H9 (cell line): Measurements from ENCODE around the gene ZNF341. TPM values are rescaled to one million over a fixed set of nuclear protein-coding genes. Genes with fewer than 3 reads are reported as not detected.

Source experiments
- DNase-seq: peaks from one replicate; pipeline ENCODE4 v3.0.0-alpha.2; 2017
- H2AFZ ChIP-seq: one replicate; pipeline ENCODE4 v1.6.1; 2013; ENCODE audit warnings: mild to moderate bottlenecking, low read length, control low read depth, moderate library complexity
- H2AK5ac ChIP-seq: 2 replicates; pipeline ENCODE4 v1.6.1; 2013; ENCODE audit warnings: low read length, control low read depth, mixed read lengths; ENCODE audit not compliant: insufficient read length
- H2BK120ac ChIP-seq: one replicate; pipeline ENCODE4 v1.6.1; 2013; ENCODE audit warnings: low read depth, mild to moderate bottlenecking, low read length, control low read depth, inconsistent platforms; ENCODE audit not compliant: poor library complexity, severe bottlenecking
- H2BK12ac ChIP-seq: 2 replicates; pipeline ENCODE4 v1.6.1; 2013; ENCODE audit warnings: low read length, control low read depth, mixed read lengths, low read depth; ENCODE audit not compliant: insufficient read length
- H2BK15ac ChIP-seq: 2 replicates; pipeline ENCODE4 v1.6.1; 2013; ENCODE audit warnings: low read depth, low read length, control low read depth
- H2BK20ac ChIP-seq: one replicate; pipeline ENCODE4 v1.6.1; 2013; ENCODE audit warnings: low read depth, mild to moderate bottlenecking, low read length, control low read depth, inconsistent platforms; ENCODE audit not compliant: poor library complexity, severe bottlenecking
- H2BK5ac ChIP-seq: 2 replicates; pipeline ENCODE4 v1.6.1; 2013; ENCODE audit warnings: low read length, control low read depth, mixed read lengths; ENCODE audit not compliant: insufficient read length
- H3K14ac ChIP-seq: 2 replicates; pipeline ENCODE4 v1.6.1; 2013; ENCODE audit warnings: low read length, control low read depth; ENCODE audit not compliant: insufficient read depth
- H3K18ac ChIP-seq: 2 replicates; pipeline ENCODE4 v1.6.1; 2013; ENCODE audit warnings: low read depth, mild to moderate bottlenecking, mixed read lengths, low read length, control low read depth; ENCODE audit not compliant: insufficient read length
- H3K23ac ChIP-seq: 2 replicates; pipeline ENCODE4 v1.6.1; 2013; ENCODE audit warnings: low read length, control low read depth, mixed read lengths, low read depth; ENCODE audit not compliant: insufficient read length
- H3K23me2 ChIP-seq: 2 replicates; pipeline ENCODE4 v1.6.1; 2013; ENCODE audit warnings: low read depth, mild to moderate bottlenecking, mixed read lengths, low read length, control low read depth; ENCODE audit not compliant: insufficient read length, poor library complexity, severe bottlenecking
- H3K27ac ChIP-seq: 2 replicates; pipeline ENCODE4 v1.5.1; 2013; ENCODE audit warnings: low read length, control low read depth, mixed read lengths, low read depth; ENCODE audit not compliant: insufficient read length
- H3K27me3 ChIP-seq: 2 replicates; pipeline ENCODE4 v1.6.1; 2013; ENCODE audit warnings: low read length, control low read depth, inconsistent platforms; ENCODE audit not compliant: insufficient read depth
- H3K4ac ChIP-seq: 2 replicates; pipeline ENCODE4 v1.6.1; 2013; ENCODE audit warnings: low read depth, mild to moderate bottlenecking, control low read depth, inconsistent platforms, low read length, moderate library complexity
- H3K4me1 ChIP-seq: 2 replicates; pipeline ENCODE4 v1.6.1; 2013; ENCODE audit warnings: low read length, control low read depth, inconsistent platforms; ENCODE audit not compliant: insufficient read depth
- H3K4me2 ChIP-seq: 2 replicates; pipeline ENCODE4 v1.6.1; 2013; ENCODE audit warnings: low read length, control low read depth, mixed read lengths; ENCODE audit not compliant: insufficient read length, insufficient read depth
- H3K56ac ChIP-seq: 2 replicates; pipeline ENCODE4 v1.6.1; 2013; ENCODE audit warnings: low read depth, mild to moderate bottlenecking, mixed read lengths, low read length, control low read depth; ENCODE audit not compliant: insufficient read length
- H3K79me1 ChIP-seq: 2 replicates; pipeline ENCODE4 v1.6.1; 2013; ENCODE audit warnings: low read depth, mild to moderate bottlenecking, moderate library complexity, low read length, control low read depth, inconsistent platforms; ENCODE audit not compliant: insufficient read depth, poor library complexity, severe bottlenecking
- H3K79me2 ChIP-seq: 2 replicates; pipeline ENCODE4 v1.6.1; 2013; ENCODE audit warnings: low read length, control low read depth, inconsistent platforms; ENCODE audit not compliant: insufficient read depth
- H3K9ac ChIP-seq: 2 replicates; pipeline ENCODE4 v1.6.1; 2013; ENCODE audit warnings: low read length, control low read depth, mixed read lengths; ENCODE audit not compliant: insufficient read length; ENCODE audit errors: extremely low read depth
- H3K9me3 ChIP-seq: one replicate; pipeline ENCODE4 v1.6.1; 2013; ENCODE audit warnings: low read depth, low read length, inconsistent platforms; ENCODE audit not compliant: control insufficient read depth
- H3T11ph ChIP-seq: one replicate; pipeline ENCODE4 v1.6.1; 2013; ENCODE audit warnings: mild to moderate bottlenecking, low read length, control low read depth, inconsistent platforms
- H4K20me1 ChIP-seq: one replicate; pipeline ENCODE4 v1.6.1; 2013; ENCODE audit not compliant: control insufficient read depth, insufficient read length, insufficient read depth
- H4K5ac ChIP-seq: 2 replicates; pipeline ENCODE4 v1.6.1; 2013; ENCODE audit warnings: low read depth, mild to moderate bottlenecking, mixed read lengths, low read length, control low read depth; ENCODE audit not compliant: insufficient read length
- H4K8ac ChIP-seq: replicated peaks from 2 replicates; pipeline ENCODE4 v1.6.1; 2013; ENCODE audit warnings: low read length, control low read depth, mixed read lengths, low read depth; ENCODE audit not compliant: insufficient read length
- H4K91ac ChIP-seq: 2 replicates; pipeline ENCODE4 v1.6.1; 2013; ENCODE audit warnings: low read depth, mild to moderate bottlenecking, moderate library complexity, mixed read lengths, low read length, control low read depth; ENCODE audit not compliant: insufficient read length
- H3K27ac Mint-ChIP-seq, 3 experiments: 2 replicates in 2 of 3; 3 replicates in 1 of 3; pipeline ENCODE4 v1.8.0; 2020 to 2021; ENCODE audit warnings: mixed read lengths in 3 of 3, mild to moderate bottlenecking in 1 of 3, moderate library complexity in 1 of 3
- H3K27me3 Mint-ChIP-seq: 2 replicates; pipeline ENCODE4 v1.8.0; 2021; ENCODE audit warnings: low read depth, mild to moderate bottlenecking, moderate library complexity, mixed read lengths
- H3K36me3 Mint-ChIP-seq, 3 experiments: 2 replicates in 2 of 3; 3 replicates in 1 of 3; pipeline ENCODE4 v1.8.0; 2020 to 2021; ENCODE audit warnings: low read depth in 3 of 3, mixed read lengths in 3 of 3; ENCODE audit not compliant: insufficient read depth in 1 of 3
- H3K4me1 Mint-ChIP-seq, 2 experiments: 2 replicates each; pipeline ENCODE4 v1.8.0; 2020; ENCODE audit warnings: mixed read lengths in 2 of 2
- H3K4me3 Mint-ChIP-seq, 2 experiments: 2 replicates in 1 of 2; 3 replicates in 1 of 2; pipeline ENCODE4 v1.8.0; 2020 to 2021; ENCODE audit warnings: mild to moderate bottlenecking in 2 of 2, mixed read lengths in 2 of 2, moderate library complexity in 1 of 2
- H3K9me3 Mint-ChIP-seq, 2 experiments: 2 replicates in 1 of 2; 3 replicates in 1 of 2; pipeline ENCODE4 v1.8.0; 2020; ENCODE audit warnings: mild to moderate bottlenecking in 2 of 2, mixed read lengths in 2 of 2, moderate library complexity in 1 of 2
- CTCF ChIP-seq: fragments of 200-600 bp; sonication (generic); conservative IDR thresholded peaks from 3 replicates; pipeline ENCODE4 v1.8.0; 2021; ENCODE audit warnings: antibody characterized with exemption, mild to moderate bottlenecking
- WGBS: extraction: QIAGEN DNeasy Blood & Tissue Kit; methylation state at CpG from one replicate; pipeline ENCODE4 v1.1.7; 2013; ENCODE audit warnings: missing lambda C conversion rate, low lambda C conversion rate, mixed read lengths; ENCODE audit not compliant: insufficient read length; ENCODE audit errors: extremely low coverage; 5-methylcytosine and 5-hydroxymethylcytosine counted together
- total RNA-seq: library from RNA; stranded (reverse); gene quantifications from 2 replicates; pipeline ENCODE4 v1.2.1, GENCODE V29; 2021

Gene ZNF341
- total RNA-seq, 1 experiment from 2014 or later, result 5.2 TPM

DNA sequence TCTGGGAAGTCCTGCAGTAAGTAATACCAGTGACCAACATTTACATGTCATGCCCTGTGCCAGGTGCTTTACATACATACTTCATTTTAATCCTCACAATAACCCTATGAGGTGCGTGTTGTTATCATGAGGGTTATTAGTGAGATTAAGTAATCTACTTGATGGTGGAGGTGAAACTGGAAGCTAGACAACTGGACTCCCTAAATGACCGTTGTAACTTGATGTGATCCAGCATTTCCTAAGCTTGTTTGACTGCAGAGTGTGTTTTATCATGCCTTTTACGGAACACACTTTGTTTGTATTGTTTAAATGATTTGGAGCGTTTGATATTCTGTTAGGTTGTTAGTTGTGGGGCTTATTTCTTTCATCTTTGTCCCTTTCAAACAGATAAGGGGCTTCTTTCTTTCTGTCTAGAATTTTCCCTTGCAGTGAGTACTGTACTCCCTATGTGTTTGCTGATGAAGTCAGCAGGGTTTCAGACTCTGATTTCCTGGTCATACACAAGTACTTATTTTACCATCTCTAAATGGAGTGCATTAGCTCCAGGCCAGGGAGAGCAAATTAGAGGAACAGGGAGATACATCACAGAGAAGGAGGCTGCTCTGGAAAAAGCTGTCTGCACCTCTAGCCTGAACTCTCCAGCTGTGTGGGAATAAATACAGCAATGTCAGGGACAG lies 109.1 kb downstream of the ZNF341 start:
- Histone ChIP-seq H3K4me2 (no peak overlapping the region), H4K20me1 (no peaks in the 10 kb centered on the region), H2BK20ac (no peak overlapping the region), H3K9me3 (no peaks in the 10 kb centered on the region), H3K4ac (no peak overlapping the region), H3K23me2 (no peaks in the 10 kb centered on the region), H4K91ac (no peak overlapping the region), H2BK12ac (no peak overlapping the region), H2BK15ac (no peak overlapping the region), H2BK120ac (no peak overlapping the region), H3T11ph (no peak overlapping the region), H3K27ac (no peak overlapping the region), H3K18ac (no peak overlapping the region), H3K56ac (no peak overlapping the region), H3K79me2 (no peaks in the 10 kb centered on the region; the same call in 1 of the 2 replicates), H3K9ac (no peak overlapping the region), H3K23ac (no peak overlapping the region), H3K4me1 (peaks cover 6% of the 10 kb centered on the region; the same call in 1 of the 2 replicates), H2BK5ac (no peak overlapping the region), H3K14ac (peak overlapping the region; percentile 7; the same call in 1 of the 2 replicates), H3K79me1 (peaks cover 3% of the 10 kb centered on the region), H2AFZ (no peak overlapping the region), H4K8ac (no peak overlapping the region), H4K5ac (no peak overlapping the region), H2AK5ac (no peak overlapping the region), H3K27me3 (no peaks in the 10 kb centered on the region)
- peaks cover 49 to 62% of the 10 kb centered on the region in 2 experiments for H3K4me1 Mint-ChIP-seq
- no peaks in the 10 kb centered on the region for H3K9me3 Mint-ChIP-seq
- H3K27ac Mint-ChIP-seq, result no peak overlapping the region
- H3K36me3 Mint-ChIP-seq, result peaks cover 0 to 2% (median 0%) of the 10 kb centered on the region in 3 experiments; a peak in 2 of 7 replicates
- no peak overlapping the region for H3K4me3 Mint-ChIP-seq
- no peaks in the 10 kb centered on the region for H3K27me3 Mint-ChIP-seq
- no peak for TF ChIP-seq CTCF
- no CpG with 5 or more reads among the region's 4 CpGs for whole genome bisulfite sequencing
- no peak for DNase-seq
